Activated CD8-positive, alpha-beta memory T cell treated with anti-CD3 and anti-CD28 coated beads, Interleukin-2, amount 50 U/mL, for 4 hours (primary cell): ENCODE data around the gene GRM5.

ENCODE experiments used
- DNase-seq: peaks from one replicate; pipeline ENCODE4 v3.0.0-alpha.2; 2020

The GRM5 gene

GRCh38 chr11:88604260-88604659, 461.5 kb downstream of the GRM5 start:
- DNase-seq, result no peak

- DNase-seq, result no peak
Measured at GRCh38 chr11:88603091-88603867, 462.5 kb downstream of the GRM5 start.

GRCh38 chr11:88597387-88597786, 468.4 kb downstream of the GRM5 start:
- no peak for DNase-seq

GRCh38 chr11:88596786-88597185, 469.0 kb downstream of the GRM5 start:
- DNase-seq, result no peak

GRCh38 chr11:88594274-88594950, 471.4 kb downstream of the GRM5 start:
- DNase-seq, result no peak

GRCh38 chr11:88590361-88590760, 475.4 kb downstream of the GRM5 start:
- DNase-seq, result no peak

- no peak for DNase-seq
Measured at GRCh38 chr11:88583251-88583650, 482.5 kb downstream of the GRM5 start.

- DNase-seq, result no peak
Measured at GRCh38 chr11:88579466-88579865, 486.3 kb downstream of the GRM5 start.

- DNase-seq, result no peak
Measured at GRCh38 chr11:88576741-88577140, 489.0 kb downstream of the GRM5 start.

GRCh38 chr11:88575916-88576315, 489.9 kb downstream of the GRM5 start:
- no peak for DNase-seq

GRCh38 chr11:88569342-88569741, 496.4 kb downstream of the GRM5 start:
- no peak for DNase-seq

GRCh38 chr11:88555829-88556202, 510.0 kb downstream of the GRM5 start:
- DNase-seq, result no peak

GRCh38 chr11:88555018-88555828, 510.6 kb downstream of the GRM5 start:
- no peak for DNase-seq

GRCh38 chr11:88553204-88553603, 512.6 kb downstream of the GRM5 start:
- DNase-seq, result no peak

GRCh38 chr11:88552379-88553062, 513.3 kb downstream of the GRM5 start:
- peak; percentile 45 for DNase-seq

GRCh38 chr11:88544656-88545280, 521.0 kb downstream of the GRM5 start:
- no peak for DNase-seq

GRCh38 chr11:88543902-88544655, 521.7 kb downstream of the GRM5 start:
- DNase-seq, result peak; percentile 74

- no peak for DNase-seq
Measured at GRCh38 chr11:88541006-88541405, 524.8 kb downstream of the GRM5 start.

GRCh38 chr11:88538098-88538497, 527.7 kb downstream of the GRM5 start:
- DNase-seq, result no peak

GRCh38 chr11:88537613-88538012, 528.2 kb downstream of the GRM5 start:
- no peak for DNase-seq

- DNase-seq, result no peak
Measured at GRCh38 chr11:88536616-88537265, 529.0 kb downstream of the GRM5 start.
